GM19372 (cell line): ENCODE data around the gene DET1.
"Not testable (repeated sequence)": the region's sequence is repeated elsewhere in the genome, so short reads cannot be mapped to it uniquely, and the experiment has no call there.

Experiments used
- ATAC-seq: cut with Tn5 transposase; IDR thresholded peaks from one replicate; pipeline ENCODE4 v1.9.1; 2021; ENCODE audit warnings: mild to moderate bottlenecking, low read depth, moderate library complexity; ENCODE audit not compliant: unreplicated experiment

The DET1 gene

DNA sequence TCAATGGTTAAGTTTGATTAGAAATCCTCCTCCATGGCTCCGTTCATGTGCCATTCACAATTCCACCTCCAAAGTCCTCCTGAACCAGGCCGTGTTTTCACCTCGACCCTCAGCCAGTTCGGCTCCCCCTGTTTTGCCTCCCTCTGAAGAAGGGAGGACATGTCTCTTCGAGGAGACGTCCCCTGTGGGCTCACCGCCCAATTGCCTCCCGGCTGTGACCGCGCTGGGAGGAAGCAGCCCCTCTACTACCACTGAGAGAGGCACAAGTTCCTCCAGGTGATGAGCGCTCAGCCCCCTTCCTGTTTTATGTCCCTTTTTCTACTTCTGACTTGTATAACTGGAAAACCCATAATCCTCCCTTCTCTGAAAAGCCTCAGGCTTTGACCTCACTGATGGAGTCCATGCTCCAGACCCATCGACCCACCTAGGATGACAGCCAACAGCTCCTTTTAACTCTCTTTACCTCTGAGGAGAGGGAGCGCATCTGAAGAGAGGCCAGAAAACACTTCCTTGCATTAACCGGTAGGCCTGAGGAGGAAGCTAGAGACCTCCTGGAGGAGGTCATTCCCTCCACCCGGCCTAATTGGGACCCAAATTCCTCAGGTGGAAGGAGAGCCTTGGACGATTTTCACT, 4.7 kb downstream of the DET1 start:
- no peak for ATAC-seq

DNA sequence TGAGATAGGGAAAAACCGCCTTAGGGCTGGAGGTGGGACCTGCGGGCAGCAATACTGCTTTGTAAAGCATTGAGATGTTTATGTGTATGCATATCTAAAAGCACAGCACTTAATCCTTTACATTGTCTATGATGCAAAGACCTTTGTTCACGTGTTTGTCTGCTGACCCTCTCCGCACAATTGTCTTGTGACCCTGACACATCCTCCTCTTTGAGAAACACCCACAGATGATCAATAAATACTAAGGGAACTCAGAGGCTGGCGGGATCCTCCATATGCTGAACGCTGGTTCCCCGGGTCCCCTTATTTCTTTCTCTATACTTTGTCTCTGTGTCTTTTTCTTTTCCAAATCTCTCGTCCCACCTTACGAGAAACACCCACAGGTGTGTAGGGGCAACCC, 5.4 kb downstream of the DET1 start:
- not testable (repeated sequence) for ATAC-seq

GRCh38 chr15:88540350-88540749, 6.1 kb downstream of the DET1 start:
- ATAC-seq = not testable (repeated sequence)

DNA sequence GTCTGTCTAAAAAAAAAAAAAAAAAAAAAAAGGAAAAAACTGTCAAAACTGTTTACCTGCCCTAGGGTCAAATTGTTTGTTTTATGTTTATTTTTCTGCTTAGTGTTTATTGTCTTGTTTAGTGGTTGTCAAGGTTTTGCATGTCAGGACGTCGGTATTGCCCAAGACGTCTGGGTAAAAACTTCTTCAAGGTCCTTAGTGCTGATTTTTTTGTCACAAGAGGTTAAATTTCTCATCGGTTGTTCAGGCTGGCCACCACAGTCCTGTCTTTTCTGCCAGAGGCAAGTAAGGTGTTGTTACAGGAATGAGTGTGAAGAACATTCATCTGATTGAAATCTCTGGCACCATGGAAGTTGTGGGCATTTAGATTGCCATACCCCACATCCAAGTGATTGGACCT, 7.0 kb downstream of the DET1 start:
- ATAC-seq = no peak

DNA sequence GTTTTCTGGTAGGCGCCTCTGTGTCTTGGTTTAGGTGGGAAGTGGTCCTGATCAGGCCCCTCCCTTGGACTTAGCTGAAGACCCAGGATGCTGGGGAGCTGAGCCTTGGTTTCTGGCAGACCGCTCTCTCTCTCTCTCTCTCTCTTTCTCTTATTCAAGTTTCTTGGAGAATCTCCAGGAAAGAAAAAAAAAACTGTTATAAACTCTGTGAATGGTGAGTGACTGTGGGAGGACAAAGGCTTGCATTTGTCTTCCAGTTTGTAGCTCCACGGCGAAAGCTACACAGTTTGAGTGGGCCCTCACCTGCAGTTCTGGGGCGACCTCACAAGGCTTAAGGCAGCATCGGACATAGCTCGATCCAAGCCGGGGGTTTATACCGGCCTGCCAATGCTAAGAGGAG, 7.5 kb downstream of the DET1 start:
- ATAC-seq = no peak

DNA sequence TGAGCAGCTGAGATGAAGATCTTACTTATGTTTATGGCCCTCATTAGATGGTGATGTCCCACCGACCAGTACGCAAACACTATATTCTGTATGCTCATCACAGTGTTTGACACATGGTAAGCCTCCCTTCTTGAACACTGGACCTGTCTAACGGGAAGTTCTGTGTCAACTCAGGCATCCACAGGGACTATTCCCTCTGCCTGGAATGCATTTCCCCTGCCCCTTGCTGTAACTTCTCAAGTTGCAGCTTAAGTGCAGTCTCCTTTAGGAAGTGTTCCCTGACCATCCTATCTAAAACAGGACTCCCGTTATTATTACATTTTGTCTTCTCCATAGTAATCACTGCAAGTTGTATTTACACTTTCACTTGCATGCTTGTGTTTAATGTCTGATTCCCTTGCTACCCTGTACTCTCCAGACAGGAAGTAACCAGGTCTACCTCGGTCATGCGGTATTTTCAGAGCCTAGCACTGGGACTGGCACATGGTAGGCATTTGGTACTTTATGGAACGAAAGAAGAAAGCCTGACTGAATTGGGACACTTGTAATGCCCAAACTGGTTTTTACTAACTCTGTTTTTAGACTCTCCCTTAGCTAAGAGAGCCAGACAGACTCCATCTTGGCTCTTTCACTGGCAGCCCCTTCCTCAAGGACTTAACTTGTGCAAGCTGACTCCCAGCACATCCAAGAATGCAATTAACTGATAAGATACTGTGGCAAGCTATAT, 8.7 kb downstream of the DET1 start:
- no peak for ATAC-seq

DNA sequence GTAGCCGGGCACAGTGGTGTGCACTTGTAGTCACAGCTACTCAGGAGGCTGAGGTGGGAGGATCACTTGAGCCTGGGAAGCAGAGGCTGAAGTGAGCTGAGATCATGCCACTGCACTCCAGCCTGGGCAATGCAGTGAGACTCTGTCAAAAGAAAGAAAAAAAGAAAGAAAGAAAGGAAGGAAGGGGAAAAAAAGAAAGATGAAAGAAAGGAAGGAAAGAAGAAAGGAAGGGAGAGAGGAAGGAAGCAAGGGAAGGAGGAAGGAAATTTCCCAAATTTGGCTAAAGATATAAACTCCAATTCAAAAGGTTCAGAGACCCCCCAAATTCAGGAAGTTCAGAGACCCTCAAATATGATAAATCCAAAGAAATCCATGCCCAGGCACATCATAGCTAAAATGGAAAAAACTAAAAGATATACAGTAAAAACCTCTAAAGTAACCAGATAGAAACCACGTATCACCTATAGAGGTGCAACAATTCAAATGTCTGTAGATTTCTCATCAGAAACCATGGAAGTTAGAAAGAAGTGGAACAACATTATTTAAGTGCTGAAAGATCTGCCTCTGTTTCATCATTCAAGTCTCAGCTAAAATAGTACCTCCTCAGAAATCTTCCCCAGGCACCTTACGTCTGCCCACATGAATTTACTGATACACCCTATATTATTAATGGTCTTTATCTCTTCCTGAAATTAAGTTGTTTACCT, 10.7 kb downstream of the DET1 start:
- no peak for ATAC-seq

DNA sequence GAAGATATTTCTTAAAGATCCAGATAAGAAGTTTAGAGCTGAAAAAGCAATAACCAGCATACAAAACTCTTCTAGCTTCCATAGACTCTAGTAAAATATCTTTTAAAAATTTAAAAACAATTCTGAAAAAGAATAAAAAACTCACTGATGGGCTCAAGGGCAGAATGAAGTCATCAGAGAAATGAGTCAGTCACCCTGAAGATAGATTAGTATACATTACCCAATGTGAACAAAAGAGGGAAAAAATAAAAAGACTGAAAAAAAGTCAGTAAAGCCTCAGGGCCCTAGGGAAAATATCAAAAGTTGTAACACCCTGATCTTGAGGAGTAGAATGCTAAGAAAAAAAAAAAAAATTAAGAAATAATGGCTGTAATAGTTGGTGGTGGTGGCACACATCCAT, 11.4 kb downstream of the DET1 start:
- no peak for ATAC-seq

GRCh38 chr15:88533376-88533775, 13.1 kb downstream of the DET1 start:
- ATAC-seq = no peak

DNA sequence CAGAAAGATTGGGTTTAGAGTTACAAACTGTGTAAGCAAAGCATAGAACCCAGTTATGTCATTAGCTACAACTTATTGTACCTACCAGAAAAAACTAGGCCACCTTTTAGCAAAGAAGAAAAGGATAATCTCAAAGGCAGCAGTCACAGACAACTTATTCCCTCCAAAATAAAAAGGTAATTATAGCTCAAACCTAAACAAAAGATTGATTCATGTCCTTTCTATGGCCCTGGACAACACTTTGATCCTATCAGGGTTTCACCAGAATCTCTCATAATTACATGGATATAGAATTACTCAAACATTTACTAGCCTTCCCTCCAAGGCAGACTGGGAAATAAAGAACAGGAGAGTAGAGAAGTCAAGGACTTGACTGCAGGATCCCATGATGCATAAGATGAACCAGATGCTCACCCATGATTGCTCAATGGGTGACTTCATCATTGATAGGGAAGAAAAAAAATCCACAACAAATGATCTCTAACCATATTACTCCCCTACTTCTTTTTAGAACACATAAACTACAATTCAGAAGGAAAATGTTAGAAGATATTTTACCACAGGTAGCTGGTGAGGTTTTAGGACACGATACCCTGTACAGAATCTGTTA, 17.4 kb downstream of the DET1 start:
- no peak for ATAC-seq

DNA sequence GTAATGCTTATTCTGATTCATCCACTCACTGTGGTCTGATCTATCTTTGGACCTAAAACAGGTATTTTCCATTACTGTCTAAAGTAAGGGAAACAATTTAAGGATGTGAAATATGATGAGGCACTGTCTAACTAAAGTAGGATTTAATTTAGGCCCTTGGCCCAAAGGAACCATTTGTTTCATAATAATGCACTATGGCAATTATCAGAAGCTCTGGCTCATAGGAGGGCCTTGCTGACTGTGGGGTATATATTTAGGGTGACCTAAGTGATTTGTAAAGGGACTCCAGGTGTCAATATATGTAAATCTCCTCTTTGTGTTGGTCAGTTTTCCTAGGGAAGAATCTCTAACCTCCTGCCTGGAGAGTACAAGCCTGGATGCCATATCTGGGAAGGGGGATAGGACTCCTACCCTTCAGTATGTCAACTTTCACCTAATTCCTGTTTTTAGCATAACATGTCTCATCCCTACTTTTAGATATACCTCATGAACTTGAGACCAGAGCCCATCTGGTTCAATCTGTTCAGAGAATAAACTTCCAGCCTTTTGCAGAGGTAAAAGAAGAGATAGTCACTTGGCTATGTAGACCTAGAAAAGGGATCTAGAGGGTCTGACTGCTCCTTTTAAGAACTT, 20.1 kb downstream of the DET1 start:
- no peak for ATAC-seq

- ATAC-seq = no peak
These were observed 21.1 kb downstream of the DET1 start for GRCh38 chr15:88525418-88525817.

- ATAC-seq = not testable (repeated sequence)
These were observed 22.4 kb downstream of the DET1 start for GRCh38 chr15:88524094-88524493.

DNA sequence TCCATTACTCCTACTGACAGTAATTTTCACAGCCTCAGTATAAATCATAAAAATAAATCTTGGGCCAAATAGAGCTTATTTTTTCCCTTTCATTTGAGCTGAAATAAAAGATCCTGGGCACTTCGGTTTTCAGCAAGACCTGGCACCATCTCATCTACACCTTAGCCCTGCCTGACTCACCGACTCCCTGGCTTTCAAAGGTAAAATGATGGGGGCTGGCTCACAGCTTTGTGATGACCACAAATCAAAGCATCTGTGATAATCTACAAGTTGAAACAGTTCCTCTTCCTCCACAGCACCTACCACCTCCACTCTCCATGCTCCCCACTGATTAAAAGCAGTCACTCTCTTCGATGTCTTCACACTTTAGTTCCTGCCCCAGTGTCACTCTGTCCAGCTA, 27.6 kb downstream of the DET1 start:
- ATAC-seq = no peak

DNA sequence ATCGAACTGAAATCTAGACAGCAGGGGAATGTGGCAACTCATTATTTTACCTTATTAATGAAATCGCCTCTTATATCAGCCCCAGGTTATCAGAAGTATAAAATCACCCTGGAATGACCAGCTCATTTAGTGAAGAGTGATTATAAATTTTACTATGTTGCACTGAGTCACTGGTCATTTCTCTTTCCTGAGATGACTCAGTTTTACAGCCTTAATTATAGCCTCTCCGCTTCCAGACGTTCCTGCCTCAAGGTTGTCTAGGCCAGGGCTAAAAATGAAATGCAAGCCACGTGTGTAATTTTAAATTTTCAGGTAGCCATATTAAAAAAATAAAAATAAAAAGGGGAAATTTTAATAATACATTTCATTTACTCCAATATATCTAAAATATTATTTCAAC, 33.3 kb downstream of the DET1 start:
- no peak for ATAC-seq

GRCh38 chr15:88512601-88513000, 33.9 kb downstream of the DET1 start:
- no peak for ATAC-seq

DNA sequence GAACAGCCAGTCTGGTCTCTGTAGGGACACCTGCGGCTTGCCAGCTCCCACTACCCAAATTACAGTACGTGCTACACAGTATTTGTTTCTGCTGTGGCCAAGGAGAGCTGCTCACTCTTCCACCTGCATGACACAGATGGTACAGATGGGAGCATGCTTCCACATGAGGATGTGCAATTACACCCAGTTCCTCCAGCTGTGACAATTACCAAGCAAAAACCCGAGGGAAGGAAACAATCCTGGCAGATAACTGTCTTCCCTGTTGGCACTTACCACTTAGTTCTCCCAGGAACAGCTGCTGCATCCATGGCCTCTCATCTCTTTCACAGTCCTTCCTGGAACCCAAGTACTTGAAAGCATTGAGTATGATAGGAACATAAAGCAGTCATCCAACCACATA, 34.4 kb downstream of the DET1 start:
- ATAC-seq = no peak

GRCh38 chr15:88511161-88511560, 35.3 kb downstream of the DET1 start:
- ATAC-seq = no peak

- no peak for ATAC-seq
These were observed 36.5 kb downstream of the DET1 start for GRCh38 chr15:88509964-88510363.

DNA sequence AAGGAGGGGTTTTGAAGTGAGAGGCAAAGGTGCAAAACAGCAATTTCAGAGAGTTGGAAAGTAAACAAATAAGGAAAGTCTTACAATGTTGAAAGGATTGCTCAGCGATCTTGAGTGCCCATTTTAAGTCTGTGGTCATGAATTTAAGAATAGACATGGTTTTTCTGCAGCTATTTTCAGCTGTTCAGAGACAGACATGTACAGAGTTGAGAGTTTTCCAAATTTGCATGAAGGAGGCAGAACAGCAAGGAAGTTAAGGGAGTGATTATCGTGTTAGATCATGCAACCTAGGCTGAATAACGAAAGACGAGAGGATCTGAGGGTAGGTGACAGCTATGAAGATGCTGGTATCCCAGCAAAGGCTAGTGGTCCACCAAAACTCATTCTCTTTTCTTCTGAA, 37.2 kb downstream of the DET1 start:
- ATAC-seq = no peak

DNA sequence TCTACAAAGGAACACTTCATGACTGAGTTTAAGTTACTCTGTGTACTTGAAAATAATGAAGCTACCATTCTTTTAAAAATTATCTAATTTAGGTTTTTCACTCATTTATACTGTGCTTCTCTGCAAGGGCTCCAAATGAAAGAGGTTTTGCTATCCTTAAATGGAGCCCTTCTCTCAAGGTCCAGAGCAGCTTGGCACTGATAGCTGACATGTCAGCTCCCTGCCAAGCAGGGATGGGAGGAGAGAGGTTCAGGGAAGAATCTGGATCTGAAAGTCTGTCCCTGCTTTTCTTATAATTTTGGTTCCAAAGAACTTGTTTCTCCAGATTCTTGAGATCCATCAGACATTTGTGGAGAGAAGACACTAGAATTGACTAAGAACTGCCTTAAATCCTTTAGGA, 39.9 kb downstream of the DET1 start:
- ATAC-seq = no peak
